SK-N-SH (cell line): ENCODE results near the gene PDK1. TPM values are rescaled to one million over a fixed set of nuclear protein-coding genes. Genes with fewer than 3 reads are reported as not detected.

Experiments used
- CTCF ChIA-PET: fragments of 300-600, 350-600 bp; formaldehyde crosslinking; extraction: SDS; loops from one replicate; lab custom pipeline; 2021; lab: Yijun Ruan, JAX
- POLR2A ChIA-PET: fragments of 350-600 bp; sonication (Branson Sonifier 250); formaldehyde crosslinking; extraction: SDS; loops from one replicate; lab custom pipeline; 2020; ENCODE audit warnings: antibody characterized with exemption, inconsistent platforms; lab: Yijun Ruan, JAX
- DNase-seq: peaks from one replicate; pipeline ENCODE4 v3.0.0; 2012
- H2AFZ ChIP-seq: fragments of 200-600 bp; sonication (generic); 2 replicates; pipeline ENCODE4 v1.8.1; 2016; ENCODE audit warnings: antibody characterized with exemption, mild to moderate bottlenecking, low read depth
- H3F3A ChIP-seq: fragments of 200-600 bp; sonication (generic); replicated peaks from 2 replicates; pipeline ENCODE3; 2016; ENCODE audit warnings: antibody characterized with exemption, mild to moderate bottlenecking; ENCODE audit not compliant: insufficient read depth
- H3K27ac ChIP-seq, 2 experiments: fragments of 200-500 bp in 1 of 2; fragments of 200-600 bp in 1 of 2; sonication (Bioruptor generic) in 1 of 2; sonication (generic), shearing (Covaris generic) in 1 of 2; 2 replicates each; pipeline versions ENCODE4 v1.5.1 to v1.6.1; 2014 to 2016; ENCODE audit warnings: low read depth in 2 of 2, inconsistent platforms in 1 of 2, low read length in 1 of 2, mild to moderate bottlenecking in 1 of 2, mixed read lengths in 1 of 2
- H3K27me3 ChIP-seq: fragments of 200-600 bp; sonication (generic), shearing (Covaris generic); 2 replicates; pipeline ENCODE4 v1.6.1; 2016; ENCODE audit warnings: mixed run types; ENCODE audit not compliant: insufficient read depth
- H3K36me3 ChIP-seq, 2 experiments: fragments of 200-500 bp in 1 of 2; fragments of 200-600 bp in 1 of 2; sonication (Bioruptor generic) in 1 of 2; sonication (generic) in 1 of 2; replicated peaks in 1 of 2; 2 replicates each; pipeline versions ENCODE3 to v1.5.1; 2014 to 2016; ENCODE audit warnings: low read length in 1 of 2, mild to moderate bottlenecking in 1 of 2; ENCODE audit not compliant: insufficient read depth in 2 of 2, control insufficient read depth in 1 of 2
- H3K4me1 ChIP-seq, 2 experiments: fragments of 200-500 bp in 1 of 2; fragments of 200-600 bp in 1 of 2; sonication (Bioruptor generic) in 1 of 2; sonication (generic), shearing (Covaris generic) in 1 of 2; 2 replicates each; pipeline versions ENCODE4 v1.5.1 to v1.6.1; 2014 to 2016; ENCODE audit warnings: low read depth in 1 of 2, low read length in 1 of 2, mixed run types in 1 of 2; ENCODE audit not compliant: insufficient read depth in 2 of 2, control insufficient read depth in 1 of 2
- H3K4me2 ChIP-seq: fragments of 200-600 bp; sonication (generic), shearing (Covaris generic); 2 replicates; pipeline ENCODE4 v1.6.1; 2017; ENCODE audit warnings: mixed run types
- H3K4me3 ChIP-seq, 2 experiments: fragments of 200-500 bp in 1 of 2; fragments of 200-600 bp in 1 of 2; sonication (Bioruptor generic) in 1 of 2; sonication (generic), shearing (Covaris generic) in 1 of 2; 2 replicates each; pipeline versions ENCODE4 v1.5.1 to v1.8.1; 2014 to 2016; ENCODE audit warnings: low read depth in 2 of 2, inconsistent platforms in 1 of 2, low read length in 1 of 2, mild to moderate bottlenecking in 1 of 2, mixed read lengths in 1 of 2, moderate library complexity in 1 of 2
- H3K79me2 ChIP-seq: fragments of 200-600 bp; sonication (generic); 2 replicates; pipeline ENCODE4 v1.8.1; 2017; ENCODE audit warnings: mild to moderate bottlenecking; ENCODE audit not compliant: insufficient read depth
- H3K9ac ChIP-seq: fragments of 200-600 bp; sonication (generic); 2 replicates; pipeline ENCODE4 v1.6.1; 2017; ENCODE audit warnings: mixed run types
- H3K9me2 ChIP-seq: fragments of 200-600 bp; sonication (generic); 2 replicates; pipeline ENCODE4 v1.6.1; 2017; ENCODE audit warnings: mixed run types
- H3K9me3 ChIP-seq: fragments of 200-600 bp; sonication (generic); 2 replicates; pipeline ENCODE4 v1.6.1; 2017; ENCODE audit warnings: mixed run types, mild to moderate bottlenecking, moderate library complexity
- H4K20me1 ChIP-seq: fragments of 200-600 bp; sonication (generic); 2 replicates; pipeline ENCODE4 v1.6.1; 2017; ENCODE audit warnings: mild to moderate bottlenecking, mixed run types; ENCODE audit not compliant: insufficient read depth
- CHD2 ChIP-seq: fragments of 150-350 bp; IDR thresholded peaks from 2 replicates; pipeline ENCODE4 v1.6.1; 2018; ENCODE audit warnings: low read length; ENCODE audit not compliant: partially characterized antibody
- EP300 ChIP-seq, 2 experiments: IDR thresholded peaks; 2 replicates each; pipeline versions ENCODE4 v1.4.0 to v1.6.1; 2012; ENCODE audit warnings: borderline replicate concordance in 1 of 2, low read depth in 1 of 2, low read length in 1 of 2
- GABPA ChIP-seq: IDR thresholded peaks from 2 replicates; pipeline ENCODE4 v1.4.0; 2012; ENCODE audit warnings: low read depth, mild to moderate bottlenecking
- MEF2A ChIP-seq: IDR thresholded peaks from 2 replicates; pipeline ENCODE4 v1.4.0; 2012; ENCODE audit warnings: low read depth, borderline replicate concordance
- MXI1 ChIP-seq: IDR thresholded peaks from 2 replicates; pipeline ENCODE4 v1.6.1; 2012; ENCODE audit warnings: mild to moderate bottlenecking, low read depth, low read length, improper control_type of control experiment
- NRF1 ChIP-seq: IDR thresholded peaks from 2 replicates; pipeline ENCODE4 v1.6.1; 2012; ENCODE audit warnings: low read depth, mild to moderate bottlenecking, low read length
- POLR2AphosphoS5 ChIP-seq: IDR thresholded peaks from 2 replicates; pipeline ENCODE4 v1.6.1; 2012; ENCODE audit warnings: low read depth, low read length
- RAD21 ChIP-seq: IDR thresholded peaks from 2 replicates; pipeline ENCODE4 v1.6.1; 2012; ENCODE audit warnings: mild to moderate bottlenecking, low read length
- REST ChIP-seq: IDR thresholded peaks from 2 replicates; pipeline ENCODE4 v1.6.1; 2012; ENCODE audit warnings: mild to moderate bottlenecking, low read depth, low read length, moderate library complexity
- TAF1 ChIP-seq: IDR thresholded peaks from 2 replicates; pipeline ENCODE4 v1.6.1; 2012; ENCODE audit warnings: low read depth, mild to moderate bottlenecking, low read length, moderate library complexity, borderline replicate concordance
- TCF12 ChIP-seq: IDR thresholded peaks from 2 replicates; pipeline ENCODE4 v1.4.0; 2012
- TEAD4 ChIP-seq: IDR thresholded peaks from 2 replicates; pipeline ENCODE4 v1.4.0; 2012; ENCODE audit warnings: mild to moderate bottlenecking, borderline replicate concordance; ENCODE audit not compliant: insufficient read depth
- ZBTB33 ChIP-seq: IDR thresholded peaks from 2 replicates; pipeline ENCODE4 v1.4.0; 2012; ENCODE audit warnings: low read depth, borderline replicate concordance
- WGBS: methylation state at CpG from one replicate; pipeline ENCODE4 v1.1.6; 2017; ENCODE audit warnings: low lambda C conversion rate; 5-methylcytosine and 5-hydroxymethylcytosine counted together
- polyA plus RNA-seq, 3 experiments: library from polyadenylated mRNA; depleted of rRNA; stranded (reverse); fragments of >200 nt; gene quantifications; 2 replicates each; pipeline ENCODE4 v1.2.3, GENCODE V29; 2012
- TF ChIP-seq, protein P1 (sequence below): IDR thresholded peaks from 2 replicates; pipeline ENCODE4; 2012
- TF ChIP-seq, protein P2 (sequence below): IDR thresholded peaks from 2 replicates; pipeline ENCODE4 v1.4.0; 2012; ENCODE audit warnings: low read depth

Gene PDK1
- polyA plus RNA-seq, 1 of the 3 experiments (the other 2 are of a cell fraction): 5.3 TPM

GRCh38 chr2:172571245-172571644 lies 15.4 kb downstream of the PDK1 start:
- ChIA-PET POLR2A (no interaction called here), CTCF (no interaction called here)
- Histone ChIP-seq H3F3A (peaks cover 1% of the 10 kb centered on the region), H3K9me2 (no peaks in the 10 kb centered on the region), H4K20me1 (no peaks in the 10 kb centered on the region), H3K4me1 (no peaks in the 10 kb centered on the region), H3K9ac (no peak overlapping the region), H3K27ac (no peak overlapping the region), H3K4me3 (no peak overlapping the region), H3K36me3 (peaks cover 15 to 62% of the 10 kb centered on the region in 2 experiments), H3K4me2 (no peak overlapping the region), H2AFZ (no peak overlapping the region), H3K27me3 (no peaks in the 10 kb centered on the region), H3K79me2 (peaks cover 12% of the 10 kb centered on the region), H3K9me3 (peaks cover 19% of the 10 kb centered on the region; the same call in 1 of the 2 replicates)
- no peak for DNase-seq
- no peak for TF ChIP-seq RAD21
- no peak for TF ChIP-seq MEF2A
- no peak for TF ChIP-seq GABPA
- TF ChIP-seq CHD2: no peak
- no peak for TF ChIP-seq EP300 (IDR thresholded peaks at IDR 0.05; ENCODE audit: borderline replicate concordance in 1 of 2, low read depth in 1 of 2, low read length in 1 of 2)
- TF ChIP-seq REST: no peak
- TF ChIP-seq TEAD4: no peak
- TF ChIP-seq MXI1: no peak
- TF ChIP-seq TCF12: no peak
- TF ChIP-seq TAF1: no peak
- TF ChIP-seq, protein P1, sequence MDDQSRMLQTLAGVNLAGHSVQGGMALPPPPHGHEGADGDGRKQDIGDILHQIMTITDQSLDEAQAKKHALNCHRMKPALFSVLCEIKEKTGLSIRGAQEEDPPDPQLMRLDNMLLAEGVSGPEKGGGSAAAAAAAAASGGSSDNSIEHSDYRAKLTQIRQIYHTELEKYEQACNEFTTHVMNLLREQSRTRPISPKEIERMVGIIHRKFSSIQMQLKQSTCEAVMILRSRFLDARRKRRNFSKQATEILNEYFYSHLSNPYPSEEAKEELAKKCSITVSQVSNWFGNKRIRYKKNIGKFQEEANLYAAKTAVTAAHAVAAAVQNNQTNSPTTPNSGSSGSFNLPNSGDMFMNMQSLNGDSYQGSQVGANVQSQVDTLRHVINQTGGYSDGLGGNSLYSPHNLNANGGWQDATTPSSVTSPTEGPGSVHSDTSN: no peak
- TF ChIP-seq NRF1: no peak
- TF ChIP-seq POLR2AphosphoS5: no peak
- TF ChIP-seq, protein P2, sequence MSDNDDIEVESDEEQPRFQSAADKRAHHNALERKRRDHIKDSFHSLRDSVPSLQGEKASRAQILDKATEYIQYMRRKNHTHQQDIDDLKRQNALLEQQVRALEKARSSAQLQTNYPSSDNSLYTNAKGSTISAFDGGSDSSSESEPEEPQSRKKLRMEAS: no peak

- WGBS: 82% methylated on average over 2 of the region's 2 CpGs
- no peak for DNase-seq
- Histone ChIP-seq H3K27me3 (no peaks in the 10 kb centered on the region), H3K36me3 (peaks cover 17 to 74% of the 10 kb centered on the region in 2 experiments), H3F3A (peaks cover 7% of the 10 kb centered on the region), H2AFZ (no peak overlapping the region), H3K9me3 (peaks cover 36% of the 10 kb centered on the region), H3K27ac (no peak overlapping the region), H3K4me2 (no peak overlapping the region), H4K20me1 (no peaks in the 10 kb centered on the region), H3K9me2 (no peaks in the 10 kb centered on the region), H3K79me2 (peaks cover 12% of the 10 kb centered on the region), H3K4me1 (no peaks in the 10 kb centered on the region), H3K9ac (no peak overlapping the region), H3K4me3 (no peak overlapping the region)
- ChIA-PET POLR2A (no interaction called here), CTCF (no interaction called here)
- TF ChIP-seq TAF1 (no peak), REST (no peak), ZBTB33 (no peak), EP300 (IDR thresholded peaks at IDR 0.05; ENCODE audit: borderline replicate concordance in 1 of 2, low read depth in 1 of 2, low read length in 1 of 2) (no peak)
Measured at GRCh38 chr2:172572981-172573380, 17.1 kb downstream of the PDK1 start.
